Smooth muscle cell (in vitro differentiated cells): ENCODE data around the gene CNN3. TPM values are rescaled to one million over a fixed set of nuclear protein-coding genes. Genes with fewer than 3 reads are reported as not detected.
A peak's percentile ranks its signal among the peaks of the same experiment; 100 is the strongest.

ENCODE experiments used
- DNase-seq: peaks from one replicate; lab custom pipeline; 2025; ENCODE audit not compliant: unreplicated experiment; lab: John Stamatoyannopoulos, UW
- H2AFZ ChIP-seq: fragments of 200-600 bp; sonication (generic); 2 replicates; pipeline ENCODE4 v1.6.0; 2016; ENCODE audit warnings: antibody characterized with exemption, low read depth, mild to moderate bottlenecking
- H3F3A ChIP-seq: fragments of 200-600 bp; sonication (generic); 2 replicates; pipeline ENCODE4 v1.6.0; 2017; ENCODE audit warnings: antibody characterized with exemption, low read depth
- H3K27ac ChIP-seq: fragments of 200-600 bp; sonication (generic); 2 replicates; pipeline ENCODE4 v1.5.1; 2016; ENCODE audit warnings: low read depth, mild to moderate bottlenecking
- H3K27me3 ChIP-seq: fragments of 200-600 bp; sonication (generic); 2 replicates; pipeline ENCODE4 v1.6.1; 2016; ENCODE audit warnings: low read depth, mild to moderate bottlenecking
- H3K36me3 ChIP-seq: fragments of 200-600 bp; sonication (generic); 2 replicates; pipeline ENCODE4 v1.5.1; 2016; ENCODE audit warnings: low read depth
- H3K4me1 ChIP-seq: fragments of 200-600 bp; sonication (generic); 2 replicates; pipeline ENCODE4 v1.5.1; 2016; ENCODE audit warnings: low read depth
- H3K4me2 ChIP-seq: fragments of 200-600 bp; sonication (generic); 2 replicates; pipeline ENCODE4 v1.6.0; 2016; ENCODE audit warnings: mild to moderate bottlenecking
- H3K4me3 ChIP-seq: fragments of 200-600 bp; sonication (generic); 2 replicates; pipeline ENCODE4 v1.5.1; 2016; ENCODE audit warnings: mild to moderate bottlenecking
- H3K79me2 ChIP-seq: fragments of 200-600 bp; sonication (generic); 2 replicates; pipeline ENCODE4 v1.6.0; 2016; ENCODE audit warnings: low read depth, mild to moderate bottlenecking
- H3K9ac ChIP-seq: fragments of 200-600 bp; sonication (generic); 2 replicates; pipeline ENCODE4 v1.6.0; 2016; ENCODE audit warnings: low read depth
- H3K9me3 ChIP-seq: fragments of 200-600 bp; sonication (generic); replicated peaks from 2 replicates; pipeline ENCODE4 v1.5.1; 2016; ENCODE audit warnings: low read depth
- H4K20me1 ChIP-seq: fragments of 200-600 bp; sonication (generic); 2 replicates; pipeline ENCODE4 v1.6.0; 2016; ENCODE audit warnings: low read depth
- WGBS: methylation state at CpG from one replicate; pipeline ENCODE4 v1.1.7; 2016; ENCODE audit warnings: low lambda C conversion rate; 5-methylcytosine and 5-hydroxymethylcytosine counted together
- polyA plus RNA-seq: library from polyadenylated mRNA; unstranded; fragments of >200 nt; fragmentation: Nextera tagmentation; extraction: Ambion mirVana; gene quantifications from 2 replicates; pipeline ENCODE4 v1.2.1, GENCODE V29; 2016
- total RNA-seq: library from RNA; depleted of rRNA; stranded (reverse); fragments of >200 nt; gene quantifications from 2 replicates; pipeline ENCODE4 v1.2.3, GENCODE V29; 2014
- TF ChIP-seq, protein P1 (sequence below): fragments of 200-600 bp; sonication (generic); IDR thresholded peaks from 2 replicates; pipeline ENCODE4 v1.5.1; 2017; ENCODE audit warnings: borderline replicate concordance, mild to moderate bottlenecking, antibody characterized with exemption; ENCODE audit not compliant: insufficient read depth, poor library complexity, severe bottlenecking

The CNN3 gene
- total and polyA plus RNA-seq, 2 experiments from 2014 or later, result 467 to 633 TPM

DNA sequence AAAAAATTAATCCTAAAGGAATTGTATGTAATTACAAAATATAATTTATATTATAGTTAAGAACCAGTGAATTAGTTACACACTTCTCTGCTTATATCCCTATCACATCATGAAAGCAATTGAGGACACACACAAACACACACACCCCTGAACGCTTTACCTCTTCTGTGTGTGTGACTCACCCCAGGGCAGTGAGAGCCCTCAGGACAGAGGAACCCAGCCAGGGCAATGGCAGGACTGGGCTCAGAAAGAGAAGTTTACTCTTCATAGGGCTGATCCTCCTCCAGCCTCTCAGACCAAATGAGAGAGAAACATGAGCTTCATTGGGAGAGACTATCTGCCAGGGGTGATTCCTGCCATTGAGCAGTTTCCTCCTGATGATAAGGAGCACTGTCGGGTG, 68.6 kb downstream of the CNN3 start:
- DNase-seq, result no peak
- no peaks in the 10 kb centered on the region for H4K20me1 ChIP-seq
- no peak overlapping the region for H2AFZ ChIP-seq
- H3K27me3 ChIP-seq, result no peaks in the 10 kb centered on the region
- no peak overlapping the region for H3K9ac ChIP-seq
- WGBS, result 45% methylated on average over 2 of the region's 2 CpGs
- H3K36me3 ChIP-seq, result no peaks in the 10 kb centered on the region
- H3K4me3 ChIP-seq, result no peak overlapping the region
- no peak overlapping the region for H3K4me2 ChIP-seq
- H3K79me2 ChIP-seq, result no peaks in the 10 kb centered on the region
- TF ChIP-seq, protein P1, sequence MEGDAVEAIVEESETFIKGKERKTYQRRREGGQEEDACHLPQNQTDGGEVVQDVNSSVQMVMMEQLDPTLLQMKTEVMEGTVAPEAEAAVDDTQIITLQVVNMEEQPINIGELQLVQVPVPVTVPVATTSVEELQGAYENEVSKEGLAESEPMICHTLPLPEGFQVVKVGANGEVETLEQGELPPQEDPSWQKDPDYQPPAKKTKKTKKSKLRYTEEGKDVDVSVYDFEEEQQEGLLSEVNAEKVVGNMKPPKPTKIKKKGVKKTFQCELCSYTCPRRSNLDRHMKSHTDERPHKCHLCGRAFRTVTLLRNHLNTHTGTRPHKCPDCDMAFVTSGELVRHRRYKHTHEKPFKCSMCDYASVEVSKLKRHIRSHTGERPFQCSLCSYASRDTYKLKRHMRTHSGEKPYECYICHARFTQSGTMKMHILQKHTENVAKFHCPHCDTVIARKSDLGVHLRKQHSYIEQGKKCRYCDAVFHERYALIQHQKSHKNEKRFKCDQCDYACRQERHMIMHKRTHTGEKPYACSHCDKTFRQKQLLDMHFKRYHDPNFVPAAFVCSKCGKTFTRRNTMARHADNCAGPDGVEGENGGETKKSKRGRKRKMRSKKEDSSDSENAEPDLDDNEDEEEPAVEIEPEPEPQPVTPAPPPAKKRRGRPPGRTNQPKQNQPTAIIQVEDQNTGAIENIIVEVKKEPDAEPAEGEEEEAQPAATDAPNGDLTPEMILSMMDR, result no peak
- no peaks in the 10 kb centered on the region for H3K9me3 ChIP-seq
- H3K4me1 ChIP-seq, result peaks cover 13% of the 10 kb centered on the region
- no peak overlapping the region for H3K27ac ChIP-seq
- H3F3A ChIP-seq, result peaks cover 8% of the 10 kb centered on the region

DNA sequence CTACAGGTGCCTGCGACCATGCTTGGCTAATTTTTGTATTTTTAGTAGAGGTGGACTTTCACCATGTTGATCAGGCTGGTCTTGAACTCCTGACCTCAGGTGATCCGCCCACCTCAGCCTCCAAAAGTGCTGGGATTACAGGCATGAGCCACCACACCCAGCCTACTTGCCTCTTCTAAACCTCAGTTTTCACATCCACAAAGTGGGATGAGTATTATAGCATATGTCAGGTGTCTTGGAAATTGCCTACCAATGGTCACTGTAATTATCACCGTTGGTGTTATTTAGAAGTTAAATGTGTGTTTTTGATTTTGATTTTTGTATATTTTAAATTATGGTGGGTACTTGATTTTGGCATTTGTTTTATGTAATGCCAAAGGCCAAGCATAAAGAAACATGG, 70.0 kb downstream of the CNN3 start:
- H3K27ac ChIP-seq, result no peak overlapping the region
- no peak overlapping the region for H2AFZ ChIP-seq
- no peak overlapping the region for H3K4me3 ChIP-seq
- no peaks in the 10 kb centered on the region for H3K27me3 ChIP-seq
- H4K20me1 ChIP-seq, result no peaks in the 10 kb centered on the region
- no peaks in the 10 kb centered on the region for H3K79me2 ChIP-seq
- WGBS, result 97% methylated on average over 3 of the region's 3 CpGs
- no peaks in the 10 kb centered on the region for H3K36me3 ChIP-seq
- H3K9ac ChIP-seq, result no peak overlapping the region
- TF ChIP-seq, protein P1, result no peak
- H3K4me2 ChIP-seq, result no peak overlapping the region
- DNase-seq, result no peak
- peaks cover 10% of the 10 kb centered on the region for H3K4me1 ChIP-seq
- no peaks in the 10 kb centered on the region for H3K9me3 ChIP-seq
- H3F3A ChIP-seq, result no peaks in the 10 kb centered on the region

DNA sequence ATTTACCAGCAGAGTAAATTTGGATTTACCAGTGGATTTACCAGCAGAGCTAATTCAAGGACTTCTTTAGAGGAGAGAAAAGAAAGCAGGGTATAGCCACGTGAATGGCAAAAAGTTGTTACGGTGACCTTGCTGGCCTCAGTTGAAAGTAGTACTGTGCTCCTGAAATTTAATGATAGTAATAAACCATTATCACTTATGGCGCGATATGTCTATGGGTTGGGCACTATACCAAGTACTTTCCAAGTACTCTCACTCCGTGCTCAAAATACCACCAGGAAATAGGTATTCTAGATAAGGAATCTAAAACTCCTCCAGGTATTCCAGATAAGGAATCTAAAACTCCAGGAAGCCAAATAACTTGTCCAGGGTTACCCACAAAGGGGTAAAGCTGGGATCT, 70.9 kb downstream of the CNN3 start:
- H3K27ac ChIP-seq, result peak overlapping the region; percentile 31
- no peak overlapping the region for H3K4me2 ChIP-seq
- WGBS, result 91% methylated on average over 5 of the region's 5 CpGs
- H3F3A ChIP-seq, result no peaks in the 10 kb centered on the region
- no peaks in the 10 kb centered on the region for H3K36me3 ChIP-seq
- no peak for DNase-seq
- H3K79me2 ChIP-seq, result no peaks in the 10 kb centered on the region
- peaks cover 10% of the 10 kb centered on the region for H3K4me1 ChIP-seq
- no peak overlapping the region for H3K9ac ChIP-seq
- TF ChIP-seq, protein P1, result no peak
- no peak overlapping the region for H3K4me3 ChIP-seq
- no peak overlapping the region for H2AFZ ChIP-seq
- H3K27me3 ChIP-seq, result no peaks in the 10 kb centered on the region
- no peaks in the 10 kb centered on the region for H4K20me1 ChIP-seq
- no peaks in the 10 kb centered on the region for H3K9me3 ChIP-seq

DNA sequence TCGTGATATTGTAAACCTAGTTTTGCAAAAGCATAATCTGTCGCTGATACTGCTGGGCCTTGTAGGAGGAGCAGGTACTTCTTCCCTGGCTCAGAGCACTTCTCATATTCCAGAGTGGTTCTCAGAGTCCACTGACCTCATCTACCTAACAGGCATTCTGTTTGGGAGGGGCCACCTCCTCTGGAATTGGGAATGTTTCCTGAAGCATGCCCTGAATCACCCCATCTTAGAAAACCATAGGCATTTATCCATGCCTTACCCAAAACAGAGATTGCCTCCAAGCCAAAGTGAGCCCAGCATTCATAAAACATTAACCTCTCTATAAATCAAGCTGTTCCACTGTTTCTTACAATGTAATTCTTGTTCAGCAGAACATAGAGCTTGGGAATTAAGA, 71.6 kb downstream of the CNN3 start:
- H3K4me2 ChIP-seq, result peak overlapping the region; percentile 84
- 84% methylated on average over 2 of the region's 2 CpGs for WGBS
- no peaks in the 10 kb centered on the region for H3K36me3 ChIP-seq
- H3K27ac ChIP-seq, result peak overlapping the region; percentile 31
- TF ChIP-seq, protein P1, result no peak
- H3K27me3 ChIP-seq, result no peaks in the 10 kb centered on the region
- H3K79me2 ChIP-seq, result no peaks in the 10 kb centered on the region
- H3K4me3 ChIP-seq, result no peak overlapping the region
- H3K9ac ChIP-seq, result no peak overlapping the region
- no peak overlapping the region for H2AFZ ChIP-seq
- peaks cover 10% of the 10 kb centered on the region for H3K4me1 ChIP-seq
- no peak for DNase-seq
- no peaks in the 10 kb centered on the region for H3K9me3 ChIP-seq
- no peaks in the 10 kb centered on the region for H4K20me1 ChIP-seq
- no peaks in the 10 kb centered on the region for H3F3A ChIP-seq
